ENCODE data around the gene FCHO2.

DNA sequence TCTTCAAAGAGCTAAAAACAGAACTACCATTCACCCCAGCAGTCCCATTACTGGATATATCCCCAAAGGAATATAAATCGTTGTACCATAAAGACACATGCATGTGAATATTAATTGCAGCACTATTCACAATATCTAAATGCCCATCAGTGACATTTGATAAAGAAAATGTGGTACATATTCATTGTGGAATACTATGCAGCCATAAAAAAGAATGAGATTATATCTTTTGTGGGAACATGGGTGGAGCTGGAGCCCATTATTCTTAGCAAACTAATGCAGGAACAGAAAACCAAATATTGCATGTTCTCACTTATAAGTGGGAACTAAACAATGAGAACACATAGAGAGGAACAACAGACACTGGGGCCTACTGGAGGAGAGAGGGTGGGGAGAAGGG lies 38.7 kb downstream of the FCHO2 start:
- TF ChIP-seq EZH2 (IDR thresholded peaks at IDR 0.05; ENCODE audit: borderline replicate concordance, low read length), result no peak
- TF ChIP-seq CTCF (IDR thresholded peaks at IDR 0.05; ENCODE audit: low read length), result no peak
